PC-9 (cell line): Measurements from ENCODE around the gene RNF149. TPM values are rescaled to one million over a fixed set of nuclear protein-coding genes. Genes with fewer than 3 reads are reported as not detected.
A peak's percentile ranks its signal among the peaks of the same experiment; 100 is the strongest.

Experiments
- BruUV-seq: library from RNA; stranded (reverse); fragments of 400-500 nt; replicated peaks from 2 replicates; lab custom pipeline; 2021; lab: Mats Ljungman, UMichigan
- CTCF ChIA-PET: fragments of 300-600 bp; sonication (Branson Sonifier 250); formaldehyde crosslinking; loops from one replicate; lab custom pipeline; 2022; ENCODE audit warnings: antibody characterized with exemption; lab: Charles Lee
- POLR2A ChIA-PET: fragments of 300-600 bp; sonication (Branson Sonifier 250); formaldehyde crosslinking; loops from one replicate; lab custom pipeline; 2022; ENCODE audit warnings: antibody characterized with exemption; ENCODE audit not compliant: unreplicated experiment; lab: Charles Lee
- DNase-seq, 2 experiments: peaks; one replicate each; pipeline versions ENCODE4 v3.0.0 to v3.0.0-alpha.2; 2015 to 2022; ENCODE audit warnings: mixed read lengths in 1 of 2
- H2AFZ ChIP-seq: fragments of 200-600 bp; sonication (generic); 2 replicates; pipeline ENCODE4 v1.8.1; 2017; ENCODE audit warnings: antibody characterized with exemption
- H3F3A ChIP-seq: fragments of 200-600 bp; sonication (generic); 2 replicates; pipeline ENCODE4 v1.8.1; 2017; ENCODE audit warnings: antibody characterized with exemption, mild to moderate bottlenecking, low read depth; ENCODE audit not compliant: insufficient read depth
- H3K27ac ChIP-seq: fragments of 200-600 bp; sonication (generic); 2 replicates; pipeline ENCODE4 v1.6.1; 2016; ENCODE audit warnings: mixed run types
- H3K27me3 ChIP-seq: fragments of 200-600 bp; sonication (generic); 2 replicates; pipeline ENCODE4 v1.6.1; 2016; ENCODE audit warnings: low read depth, mixed run types; ENCODE audit not compliant: insufficient read depth
- H3K36me3 ChIP-seq: fragments of 200-600 bp; sonication (generic); 2 replicates; pipeline ENCODE4 v1.6.1; 2016; ENCODE audit warnings: low read depth, mixed run types
- H3K4me1 ChIP-seq: fragments of 200-600 bp; sonication (generic); replicated peaks from 2 replicates; pipeline ENCODE4 v1.6.1; 2016; ENCODE audit warnings: mixed run types; ENCODE audit not compliant: insufficient read depth
- H3K4me2 ChIP-seq: fragments of 200-600 bp; sonication (generic); 2 replicates; pipeline ENCODE4 v1.6.1; 2017; ENCODE audit warnings: mixed run types
- H3K4me3 ChIP-seq: fragments of 200-600 bp; sonication (generic); 2 replicates; pipeline ENCODE4 v1.6.1; 2016; ENCODE audit warnings: mixed run types
- H3K79me2 ChIP-seq: fragments of 200-600 bp; sonication (generic); 2 replicates; pipeline ENCODE4 v1.6.1; 2017; ENCODE audit warnings: low read depth, mixed run types
- H3K9me2 ChIP-seq: fragments of 200-600 bp; sonication (generic); 2 replicates; pipeline ENCODE4 v1.8.1; 2017; ENCODE audit warnings: mild to moderate bottlenecking; ENCODE audit not compliant: insufficient read depth
- H3K9me3 ChIP-seq: fragments of 200-600 bp; sonication (generic); 2 replicates; pipeline ENCODE4 v1.8.1; 2016; ENCODE audit warnings: low read depth; ENCODE audit not compliant: insufficient read depth
- H4K20me1 ChIP-seq: fragments of 200-600 bp; sonication (generic); 2 replicates; pipeline ENCODE4 v1.8.1; 2017; ENCODE audit not compliant: insufficient read depth
- EZH2 ChIP-seq: fragments of 200-600 bp; sonication (generic); IDR thresholded peaks from 2 replicates; pipeline ENCODE4 v1.8.0; 2017; ENCODE audit warnings: antibody characterized with exemption, low read depth
- intact Hi-C: fragments of 100-400 bp; cut with micrococcal nuclease; formaldehyde crosslinking; loops from one replicate; pipeline ENCODE4 v1.10.0; 2022; ENCODE audit not compliant: unreplicated experiment
- total RNA-seq: library from RNA; stranded (reverse); gene quantifications from 2 replicates; pipeline ENCODE4 v1.2.3, GENCODE V29; 2021
- TF ChIP-seq, protein P1 (sequence below): fragments of 200-600 bp; sonication (generic); conservative IDR thresholded peaks from 2 replicates; pipeline ENCODE4 v1.6.1; 2017; ENCODE audit warnings: mixed run types, antibody characterized with exemption, mild to moderate bottlenecking, moderate library complexity

The RNF149 gene
- total RNA-seq, 1 experiment from 2014 or later = 58.6 TPM

DNA sequence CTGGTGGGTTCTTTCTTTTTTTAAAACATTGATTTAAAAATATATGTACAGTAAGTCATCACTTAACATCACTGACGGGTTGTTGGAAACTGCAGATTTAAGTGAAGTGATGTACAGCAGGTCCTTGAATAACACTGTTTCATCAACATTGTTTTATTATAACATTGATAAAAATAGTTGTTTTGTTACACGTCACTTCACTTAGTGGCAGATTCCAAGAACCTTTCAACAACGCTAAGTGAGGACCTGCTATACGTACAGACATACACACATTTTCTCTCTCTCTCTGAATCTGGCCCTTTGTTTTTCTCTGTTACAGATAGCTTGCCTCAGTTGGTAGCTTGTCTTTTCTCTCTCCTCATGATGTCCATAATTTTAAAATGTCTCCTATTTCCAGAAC is 46.4 kb downstream of the RNF149 start:
- H3K27me3 ChIP-seq = no peaks in the 10 kb centered on the region
- TF ChIP-seq EZH2 = no peak
- TF ChIP-seq, protein P1, sequence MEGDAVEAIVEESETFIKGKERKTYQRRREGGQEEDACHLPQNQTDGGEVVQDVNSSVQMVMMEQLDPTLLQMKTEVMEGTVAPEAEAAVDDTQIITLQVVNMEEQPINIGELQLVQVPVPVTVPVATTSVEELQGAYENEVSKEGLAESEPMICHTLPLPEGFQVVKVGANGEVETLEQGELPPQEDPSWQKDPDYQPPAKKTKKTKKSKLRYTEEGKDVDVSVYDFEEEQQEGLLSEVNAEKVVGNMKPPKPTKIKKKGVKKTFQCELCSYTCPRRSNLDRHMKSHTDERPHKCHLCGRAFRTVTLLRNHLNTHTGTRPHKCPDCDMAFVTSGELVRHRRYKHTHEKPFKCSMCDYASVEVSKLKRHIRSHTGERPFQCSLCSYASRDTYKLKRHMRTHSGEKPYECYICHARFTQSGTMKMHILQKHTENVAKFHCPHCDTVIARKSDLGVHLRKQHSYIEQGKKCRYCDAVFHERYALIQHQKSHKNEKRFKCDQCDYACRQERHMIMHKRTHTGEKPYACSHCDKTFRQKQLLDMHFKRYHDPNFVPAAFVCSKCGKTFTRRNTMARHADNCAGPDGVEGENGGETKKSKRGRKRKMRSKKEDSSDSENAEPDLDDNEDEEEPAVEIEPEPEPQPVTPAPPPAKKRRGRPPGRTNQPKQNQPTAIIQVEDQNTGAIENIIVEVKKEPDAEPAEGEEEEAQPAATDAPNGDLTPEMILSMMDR = no peak
- DNase-seq = no peak
- H3K9me2 ChIP-seq = no peaks in the 10 kb centered on the region
- ChIA-PET POLR2A (interaction anchor here (0.7 kb wide), 1 partner anchor 9 kb away, joined by 4 read pairs; no protein-coding TSS in a partner anchor), CTCF (no interaction called here)
- H3K27ac ChIP-seq = no peak overlapping the region
- intact Hi-C loops = loop anchor here (10.0 kb wide), 1 partner anchor 1183 kb away; no protein-coding TSS in a partner anchor
- H3K4me2 ChIP-seq = no peak overlapping the region
- BruUV-seq = no TSS peak
- peaks cover 43% of the 10 kb centered on the region for H3K79me2 ChIP-seq
- H3K36me3 ChIP-seq = peaks cover 62% of the 10 kb centered on the region
- no peak overlapping the region for H2AFZ ChIP-seq
- H3F3A ChIP-seq = peaks cover 39% of the 10 kb centered on the region
- no peak overlapping the region for H3K4me3 ChIP-seq
- H4K20me1 ChIP-seq = peaks cover 29% of the 10 kb centered on the region; the same call in 1 of the 2 replicates
- peaks cover 15% of the 10 kb centered on the region for H3K4me1 ChIP-seq
- H3K9me3 ChIP-seq = no peaks in the 10 kb centered on the region

DNA sequence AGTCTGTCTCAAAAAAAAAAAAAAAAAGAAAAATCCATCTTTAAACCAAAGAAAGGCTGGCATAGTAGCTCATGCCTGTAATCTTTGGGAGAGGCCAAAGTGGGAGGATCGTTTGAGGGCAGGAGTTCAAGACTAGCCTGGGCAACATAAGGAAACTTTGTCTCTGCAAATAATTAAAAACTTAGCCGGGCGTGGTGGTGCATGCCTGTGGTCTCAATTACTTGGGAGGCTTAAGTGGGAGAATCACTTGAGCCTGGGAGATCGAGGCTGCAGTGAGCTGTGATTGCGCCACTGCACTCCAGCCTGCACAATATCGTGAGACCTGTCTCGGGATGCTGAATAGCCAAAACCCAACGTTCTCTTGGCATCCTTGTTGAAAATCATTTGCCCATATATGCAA is 49.7 kb downstream of the RNF149 start:
- POLR2A ChIA-PET = no interaction called here
- DNase-seq = no peak
- no peaks in the 10 kb centered on the region for H3K27me3 ChIP-seq
- peaks cover 33% of the 10 kb centered on the region for H3K4me1 ChIP-seq
- H3K9me3 ChIP-seq = no peaks in the 10 kb centered on the region
- no peaks in the 10 kb centered on the region for H3K9me2 ChIP-seq
- TF ChIP-seq, protein P1 = no peak
- no peak for TF ChIP-seq EZH2
- intact Hi-C loops = no loop called here
- no peak overlapping the region for H3K4me3 ChIP-seq
- no peak overlapping the region for H2AFZ ChIP-seq
- no TSS peak for BruUV-seq
- H3K79me2 ChIP-seq = peaks cover 71% of the 10 kb centered on the region
- peaks cover 24% of the 10 kb centered on the region for H4K20me1 ChIP-seq
- H3K27ac ChIP-seq = no peak overlapping the region
- H3K4me2 ChIP-seq = no peak overlapping the region
- CTCF ChIA-PET = interaction anchor here (0.6 kb wide), 1 partner anchor 650 kb away, joined by 3 read pairs; no protein-coding TSS in a partner anchor
- peaks cover 15% of the 10 kb centered on the region; the same call in 1 of the 2 replicates for H3F3A ChIP-seq
- peaks cover 42% of the 10 kb centered on the region for H3K36me3 ChIP-seq

DNA sequence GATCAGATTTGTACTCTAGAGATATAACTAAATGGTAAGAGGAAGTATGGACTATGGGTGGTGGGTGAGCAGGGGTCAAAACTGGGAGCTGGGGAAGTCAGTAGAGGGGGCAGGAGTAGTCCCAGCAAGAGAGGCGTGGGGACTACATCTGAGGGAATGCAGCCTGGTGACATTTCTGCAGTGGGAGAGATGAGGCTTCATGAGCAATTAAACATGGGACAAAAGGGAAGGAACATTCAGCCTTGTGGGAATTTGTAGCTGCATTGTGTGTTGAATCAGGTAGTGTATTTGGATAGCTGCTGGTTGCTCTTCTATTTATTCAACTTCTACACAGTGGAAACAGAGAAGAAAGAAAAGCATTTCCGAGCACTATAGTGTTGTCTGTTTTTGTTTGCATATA is 52.2 kb downstream of the RNF149 start:
- Histone ChIP-seq H3F3A (peaks cover 14% of the 10 kb centered on the region; the same call in 1 of the 2 replicates), H3K27ac (peak overlapping the region; percentile 22; the same call in 1 of the 2 replicates), H4K20me1 (peaks cover 23% of the 10 kb centered on the region), H3K4me3 (no peak overlapping the region), H3K4me2 (peak overlapping the region; percentile 27), H3K27me3 (no peaks in the 10 kb centered on the region), H3K4me1 (peaks cover 33% of the 10 kb centered on the region), H3K9me2 (no peaks in the 10 kb centered on the region), H3K36me3 (peaks cover 24% of the 10 kb centered on the region), H3K9me3 (no peaks in the 10 kb centered on the region), H3K79me2 (peaks cover 79% of the 10 kb centered on the region), H2AFZ (no peak overlapping the region)
- TF ChIP-seq EZH2 = no peak
- TF ChIP-seq, protein P1 = no peak
- BruUV-seq = no TSS peak
- intact Hi-C loops = loop anchor here (1.0 kb wide), 1 partner anchor 154 kb away; no protein-coding TSS in a partner anchor
- peak; percentile 21 to 69 for DNase-seq
- POLR2A ChIA-PET = no interaction called here
- CTCF ChIA-PET = interaction anchor here (0.6 kb wide), 1 partner anchor 15 kb away, joined by 3 read pairs; no protein-coding TSS in a partner anchor
